HCT116 (cell line): ENCODE data around the gene KCNV2. TPM values are rescaled to one million over a fixed set of nuclear protein-coding genes. Genes with fewer than 3 reads are reported as not detected.

Experiments
- ATAC-seq: fragments of 200-7000 bp; cut with Tn5 transposase; 2 replicates; pipeline ENCODE4 v1.9.1; 2020; ENCODE audit warnings: mild to moderate bottlenecking, moderate library complexity
- BruUV-seq: library from RNA; stranded (reverse); fragments of 400-500 nt; replicated peaks from 2 replicates; lab custom pipeline; 2021; lab: Mats Ljungman, UMichigan
- CTCF ChIA-PET: fragments of 300-600 bp; sonication (Branson Sonifier 250); formaldehyde crosslinking; loops from one replicate; lab custom pipeline; 2021; ENCODE audit warnings: antibody characterized with exemption; lab: Charles Lee
- POLR2A ChIA-PET: fragments of 300-600, 350-600 bp; sonication (Branson Sonifier 250); formaldehyde crosslinking; loops from one replicate; lab custom pipeline; 2021; ENCODE audit warnings: antibody characterized with exemption; lab: Charles Lee
- RAD21 ChIA-PET, 2 experiments: fragments of 300-600 bp; sonication (Branson Sonifier 250); formaldehyde crosslinking; loops; one replicate each; lab custom pipeline; 2023; ENCODE audit warnings: low total read pairs in 2 of 2; ENCODE audit not compliant: uncharacterized antibody in 2 of 2, unreplicated experiment in 2 of 2, low non-redundant PET in 1 of 2; lab: Charles Lee
- DNase-seq: peaks from one replicate; pipeline ENCODE4 v3.0.0-alpha.2; 2010; ENCODE audit warnings: low read depth, low spot score
- H2AFZ ChIP-seq: fragments of 200-600 bp; shearing (Covaris generic), sonication (generic); 2 replicates; pipeline ENCODE4 v1.6.1; 2017; ENCODE audit warnings: low read depth, mixed run types, mixed read lengths, antibody characterized with exemption, low read length; ENCODE audit not compliant: poor library complexity, severe bottlenecking
- H3K27ac ChIP-seq: 2 replicates; pipeline ENCODE4 v1.5.1; 2012; ENCODE audit warnings: low read depth, low read length
- H3K27me3 ChIP-seq: fragments of 200-600 bp; sonication (generic); 2 replicates; pipeline ENCODE4 v1.6.1; 2016; ENCODE audit warnings: mixed run types, low read length, mixed read lengths; ENCODE audit not compliant: insufficient read depth
- H3K36me3 ChIP-seq, 2 experiments: fragments of 200-500 bp in 1 of 2; fragments of 200-600 bp in 1 of 2; sonication (Bioruptor generic) in 1 of 2; sonication (generic) in 1 of 2; 2 replicates each; pipeline versions ENCODE4 v1.5.1 to v1.6.1; 2014 to 2016; ENCODE audit warnings: low read length in 2 of 2, inconsistent platforms in 1 of 2, mixed read lengths in 1 of 2, mixed run types in 1 of 2; ENCODE audit not compliant: insufficient read depth in 2 of 2, control insufficient read depth in 1 of 2
- H3K4me1 ChIP-seq, 2 experiments: fragments of 200-600 bp in 1 of 2; sonication (generic) in 1 of 2; 2 replicates each; pipeline versions ENCODE4 v1.5.1 to v1.6.1; 2012 to 2017; ENCODE audit warnings: low read length in 2 of 2, inconsistent platforms in 1 of 2, mild to moderate bottlenecking in 1 of 2, mixed read lengths in 1 of 2, mixed run types in 1 of 2, moderate library complexity in 1 of 2; ENCODE audit not compliant: insufficient read depth in 2 of 2, control insufficient read depth in 1 of 2
- H3K4me2 ChIP-seq: fragments of 200-600 bp; sonication (generic); 2 replicates; pipeline ENCODE4 v1.6.1; 2017; ENCODE audit warnings: mixed run types, low read length, mixed read lengths
- H3K4me3 ChIP-seq, 2 experiments: fragments of 200-600 bp in 1 of 2; sonication (generic) in 1 of 2; replicated peaks in 1 of 2; 2 replicates each; pipeline ENCODE4 v1.5.1; 2011 to 2016; ENCODE audit warnings: low read length in 2 of 2, control low read depth in 1 of 2, low read depth in 1 of 2, mild to moderate bottlenecking in 1 of 2, mixed read lengths in 1 of 2, mixed run types in 1 of 2
- H3K79me2 ChIP-seq: fragments of 200-600 bp; sonication (generic); 2 replicates; pipeline ENCODE4 v1.6.1; 2017; ENCODE audit warnings: mild to moderate bottlenecking, mixed run types, low read length, moderate library complexity, mixed read lengths; ENCODE audit not compliant: insufficient read depth
- H3K9ac ChIP-seq: fragments of 200-600 bp; sonication (generic); 2 replicates; pipeline ENCODE4 v1.6.1; 2016; ENCODE audit warnings: low read length, mixed read lengths
- H3K9me2 ChIP-seq: fragments of 200-600 bp; sonication (generic), shearing (Covaris generic); 2 replicates; pipeline ENCODE4 v1.6.1; 2017; ENCODE audit warnings: mixed run types, mild to moderate bottlenecking, moderate library complexity; ENCODE audit not compliant: insufficient read depth
- H3K9me3 ChIP-seq, 2 experiments: fragments of 200-500 bp in 1 of 2; fragments of 200-600 bp in 1 of 2; sonication (Bioruptor generic) in 1 of 2; sonication (generic) in 1 of 2; 2 replicates each; pipeline ENCODE4 v1.6.1; 2014 to 2017; ENCODE audit warnings: low read length in 2 of 2, mixed read lengths in 2 of 2, inconsistent platforms in 1 of 2, low read depth in 1 of 2, mild to moderate bottlenecking in 1 of 2, mixed run types in 1 of 2, moderate library complexity in 1 of 2; ENCODE audit not compliant: control insufficient read depth in 1 of 2, insufficient read depth in 1 of 2
- H4K20me1 ChIP-seq: fragments of 200-600 bp; sonication (generic), shearing (Covaris generic); 2 replicates; pipeline ENCODE4 v1.6.1; 2017; ENCODE audit warnings: mixed run types, mild to moderate bottlenecking, moderate library complexity; ENCODE audit not compliant: insufficient read depth
- ATF3 ChIP-seq: IDR thresholded peaks from 2 replicates; pipeline ENCODE4 v1.6.1; 2012
- CEBPB ChIP-seq: IDR thresholded peaks from 2 replicates; pipeline ENCODE4 v1.6.1; 2012; ENCODE audit warnings: low read depth
- CTCF ChIP-seq, 3 experiments: fragments of 200-600 bp in 1 of 3; sonication (generic) in 1 of 3; IDR thresholded peaks in 2 of 3; conservative IDR thresholded peaks in 1 of 3; 2 replicates each; pipeline ENCODE4 v1.5.1; 2012 to 2017; ENCODE audit warnings: low read depth in 2 of 3, low read length in 2 of 3, antibody characterized with exemption in 1 of 3, borderline replicate concordance in 1 of 3, control low read depth in 1 of 3, mild to moderate bottlenecking in 1 of 3, mixed read lengths in 1 of 3, mixed run types in 1 of 3, moderate library complexity in 1 of 3; ENCODE audit not compliant: insufficient read depth in 1 of 3
- EZH2 ChIP-seq: fragments of 200-600 bp; sonication (generic); IDR thresholded peaks from 2 replicates; pipeline ENCODE4 v1.6.1; 2017; ENCODE audit warnings: antibody characterized with exemption, mixed run types
- FOSL1 ChIP-seq: IDR thresholded peaks from 2 replicates; pipeline ENCODE4 v1.6.1; 2012; ENCODE audit warnings: low read depth
- JUND ChIP-seq: IDR thresholded peaks from 2 replicates; pipeline ENCODE4 v1.6.1; 2012
- MAX ChIP-seq: IDR thresholded peaks from 2 replicates; pipeline ENCODE4 v1.6.1; 2012
- POLR2A ChIP-seq: IDR thresholded peaks from 2 replicates; pipeline ENCODE4 v1.7.0; 2011; ENCODE audit warnings: borderline replicate concordance; ENCODE audit not compliant: insufficient read depth, insufficient read length; ENCODE audit errors: extremely low read depth
- POLR2AphosphoS5 ChIP-seq: IDR thresholded peaks from 2 replicates; pipeline ENCODE4 v1.6.1; 2011; ENCODE audit warnings: mild to moderate bottlenecking, low read depth, low read length, moderate library complexity
- SIN3A ChIP-seq: IDR thresholded peaks from 2 replicates; pipeline ENCODE4 v1.6.1; 2012; ENCODE audit warnings: low read depth
- SP1 ChIP-seq: IDR thresholded peaks from 2 replicates; pipeline ENCODE4 v1.6.1; 2012; ENCODE audit warnings: low read depth
- SRF ChIP-seq: IDR thresholded peaks from 2 replicates; pipeline ENCODE4 v1.6.1; 2012; ENCODE audit warnings: low read depth
- TCF7L2 ChIP-seq: IDR thresholded peaks from 2 replicates; pipeline ENCODE4 v1.7.0; 2011; ENCODE audit warnings: borderline replicate concordance, inconsistent platforms; ENCODE audit not compliant: insufficient read depth, insufficient read length; ENCODE audit errors: extremely low read depth
- YY1 ChIP-seq: IDR thresholded peaks from 2 replicates; pipeline ENCODE4 v1.6.1; 2011; ENCODE audit warnings: low read length, low read depth, moderate library complexity, mild to moderate bottlenecking; ENCODE audit not compliant: insufficient replicate concordance; ENCODE audit errors: extremely low read depth
- ZFX ChIP-seq: fragments of 450-650 bp; IDR thresholded peaks from 2 replicates; pipeline ENCODE4 v1.6.1; 2017
- ZNF274 ChIP-seq: fragments of 200-500 bp; sonication (Bioruptor generic); IDR thresholded peaks from 2 replicates; pipeline ENCODE4 v1.6.1; 2014; ENCODE audit warnings: mild to moderate bottlenecking, low read depth, low read length, inconsistent platforms
- intact Hi-C: fragments of 100-400 bp; cut with micrococcal nuclease; formaldehyde crosslinking; loops from 2 replicates; pipeline ENCODE4 v1.10.0; 2022
- total RNA-seq: library from RNA; stranded (reverse); gene quantifications from one replicate; pipeline ENCODE4 v1.2.1, GENCODE V29; 2021; ENCODE audit not compliant: unreplicated experiment

Gene KCNV2
- total RNA-seq, 1 experiment from 2014 or later = not detected

- TF ChIP-seq POLR2A = no peak
- TF ChIP-seq ATF3 = no peak
- no peak for TF ChIP-seq SP1
Measured at GRCh38 chr9:2758898-2759510, 41.7 kb downstream of the KCNV2 start (continued).

- Histone ChIP-seq H3K9ac (no peak overlapping the region), H3K79me2 (no peaks in the 10 kb centered on the region), H3K36me3 (no peaks in the 10 kb centered on the region), H3K27ac (no peak overlapping the region), H2AFZ (no peak overlapping the region), H3K4me2 (no peak overlapping the region), H4K20me1 (no peaks in the 10 kb centered on the region), H3K4me1 (no peaks in the 10 kb centered on the region), H3K4me3 (no peak overlapping the region), H3K9me2 (no peaks in the 10 kb centered on the region), H3K9me3 (no peaks in the 10 kb centered on the region), H3K27me3 (no peaks in the 10 kb centered on the region)
- TF ChIP-seq SP1 (no peak), ZNF274 (no peak), POLR2A (no peak), SIN3A (no peak), POLR2AphosphoS5 (no peak), YY1 (no peak), CEBPB (no peak), CTCF (IDR thresholded peaks at IDR 0.05 in 2 of 3, conservative IDR thresholded peaks at IDR 0.05 in 1 of 3; ENCODE audit: borderline replicate concordance in 1 of 3, insufficient read depth in 1 of 3, low read depth in 2 of 3, low read length in 2 of 3) (no peak), TCF7L2 (no peak), JUND (no peak), ZFX (no peak), MAX (no peak), EZH2 (no peak), FOSL1 (no peak), SRF (no peak)
- ATAC-seq (no peak), DNase-seq (no peak)
- no TSS peak for BruUV-seq
- CTCF ChIA-PET = no interaction called here
- POLR2A ChIA-PET = no interaction called here
- RAD21 ChIA-PET = no interaction called here
- intact Hi-C loops = no loop called here
Measured at GRCh38 chr9:2761424-2761823, 44.1 kb downstream of the KCNV2 start.
